CD4-positive, alpha-beta T cell (primary cell): ENCODE data around the gene CSTF1. TPM values are rescaled to one million over a fixed set of nuclear protein-coding genes. Genes with fewer than 3 reads are reported as not detected.

Experiments
- ATAC-seq: fragments of 200-7000 bp; cut with Tn5 transposase; one replicate; pipeline ENCODE4 v1.10.0; 2022; ENCODE audit warnings: mild to moderate bottlenecking; ENCODE audit not compliant: poor library complexity
- CTCF ChIA-PET: fragments of 350-600 bp; sonication (Branson Sonifier 250); formaldehyde crosslinking; loops from one replicate; lab custom pipeline; 2021; ENCODE audit warnings: antibody characterized with exemption, inconsistent platforms; lab: Charles Lee
- POLR2A ChIA-PET: fragments of 350-600 bp; sonication (Branson Sonifier 250); formaldehyde crosslinking; loops from one replicate; lab custom pipeline; 2021; ENCODE audit warnings: antibody characterized with exemption, inconsistent platforms; lab: Charles Lee
- DNase-seq, 14 experiments: peaks; one replicate each; pipeline ENCODE4 v3.0.0-alpha.2; 2013 to 2020; ENCODE audit warnings: mixed read lengths in 2 of 14
- H3K27ac ChIP-seq, 2 donors: one replicate each; pipeline versions ENCODE4 v1.5.1 to v1.7.0; 2013; ENCODE audit warnings: low read length in 2 of 2, low read depth in 1 of 2, mild to moderate bottlenecking in 1 of 2
- H3K27me3 ChIP-seq, 2 experiments: 1 replicate in 1 of 2; 2 replicates in 1 of 2; pipeline versions ENCODE4 v1.6.1 to v1.7.0; 2013; ENCODE audit warnings: low read length in 2 of 2, control low read depth in 1 of 2, mild to moderate bottlenecking in 1 of 2, moderate library complexity in 1 of 2; ENCODE audit not compliant: insufficient read depth in 2 of 2, control insufficient read depth in 1 of 2
- H3K36me3 ChIP-seq: one replicate; pipeline ENCODE4 v1.6.1; 2013; ENCODE audit warnings: low read length, control low read depth; ENCODE audit not compliant: insufficient read depth
- H3K4me1 ChIP-seq: one replicate; pipeline ENCODE4 v1.6.1; 2013; ENCODE audit warnings: low read length, control low read depth; ENCODE audit not compliant: insufficient read depth
- H3K4me3 ChIP-seq: one replicate; pipeline ENCODE4 v1.5.1; 2013; ENCODE audit warnings: mild to moderate bottlenecking, low read length, moderate library complexity
- H3K9me3 ChIP-seq, 2 experiments: 1 replicate in 1 of 2; 2 replicates in 1 of 2; pipeline versions ENCODE4 v1.6.1 to v1.7.0; 2013; ENCODE audit warnings: low read length in 2 of 2, mild to moderate bottlenecking in 2 of 2, control low read depth in 1 of 2, moderate library complexity in 1 of 2; ENCODE audit not compliant: control insufficient read depth in 1 of 2, insufficient read depth in 1 of 2
- H3K27ac Mint-ChIP-seq: one replicate; pipeline ENCODE4 v1.8.0; 2020; ENCODE audit warnings: mixed read lengths
- H3K27me3 Mint-ChIP-seq: one replicate; pipeline ENCODE4 v1.8.0; 2021; ENCODE audit warnings: mixed read lengths
- H3K36me3 Mint-ChIP-seq: one replicate; pipeline ENCODE4 v1.8.0; 2021; ENCODE audit warnings: low read depth, mixed read lengths
- H3K4me1 Mint-ChIP-seq: one replicate; pipeline ENCODE4 v1.8.0; 2021; ENCODE audit warnings: low read depth, mixed read lengths
- H3K4me3 Mint-ChIP-seq: one replicate; pipeline ENCODE4 v1.8.0; 2020; ENCODE audit warnings: mild to moderate bottlenecking, mixed read lengths
- H3K9me3 Mint-ChIP-seq: one replicate; pipeline ENCODE4 v1.8.0; 2020; ENCODE audit warnings: mixed read lengths
- intact Hi-C, 2 experiments: fragments of 100-400 bp; cut with DNase I in 1 of 2; cut with micrococcal nuclease in 1 of 2; formaldehyde crosslinking; loops; one replicate each; pipeline versions ENCODE4 v1.15.1 to v1.9.0; 2023 to 2025; cut with DNase I, micrococcal nuclease
- total RNA-seq, 174 experiments: library from RNA in 2 of 174; stranded (reverse) in 2 of 174; gene quantifications; one replicate each; pipeline ENCODE4 v1.2.3 and lab custom pipeline; 2021 to 2026
- TF ChIP-seq, protein P1 (sequence below): fragments of 200-600 bp; IDR thresholded peaks from one replicate; pipeline ENCODE4 v1.8.0; 2022; ENCODE audit warnings: antibody characterized with exemption, mild to moderate bottlenecking

Gene CSTF1
- total RNA-seq, 2 experiments from 2014 or later = 20.7 to 21.8 TPM

DNA sequence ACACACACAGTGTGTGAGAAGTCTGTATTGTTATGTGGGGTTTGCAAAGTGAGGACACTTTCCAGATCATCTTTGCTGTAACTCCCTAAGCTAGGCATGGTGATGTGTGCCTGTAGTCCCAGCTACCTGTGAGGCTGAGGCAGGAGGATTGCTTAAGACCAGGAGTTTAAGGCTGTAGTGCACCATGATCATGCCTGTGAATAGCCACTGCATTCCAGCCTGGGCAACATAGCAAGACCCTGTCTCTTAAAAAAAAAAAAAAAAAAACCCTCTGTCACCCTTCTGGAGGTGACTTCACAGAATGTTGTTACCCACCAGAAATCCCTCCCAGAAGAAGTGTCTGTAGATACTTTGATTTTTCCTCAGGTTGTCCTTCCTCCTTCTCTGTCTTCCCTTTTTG, 34.5 kb downstream of the CSTF1 start:
- TF ChIP-seq, protein P1, sequence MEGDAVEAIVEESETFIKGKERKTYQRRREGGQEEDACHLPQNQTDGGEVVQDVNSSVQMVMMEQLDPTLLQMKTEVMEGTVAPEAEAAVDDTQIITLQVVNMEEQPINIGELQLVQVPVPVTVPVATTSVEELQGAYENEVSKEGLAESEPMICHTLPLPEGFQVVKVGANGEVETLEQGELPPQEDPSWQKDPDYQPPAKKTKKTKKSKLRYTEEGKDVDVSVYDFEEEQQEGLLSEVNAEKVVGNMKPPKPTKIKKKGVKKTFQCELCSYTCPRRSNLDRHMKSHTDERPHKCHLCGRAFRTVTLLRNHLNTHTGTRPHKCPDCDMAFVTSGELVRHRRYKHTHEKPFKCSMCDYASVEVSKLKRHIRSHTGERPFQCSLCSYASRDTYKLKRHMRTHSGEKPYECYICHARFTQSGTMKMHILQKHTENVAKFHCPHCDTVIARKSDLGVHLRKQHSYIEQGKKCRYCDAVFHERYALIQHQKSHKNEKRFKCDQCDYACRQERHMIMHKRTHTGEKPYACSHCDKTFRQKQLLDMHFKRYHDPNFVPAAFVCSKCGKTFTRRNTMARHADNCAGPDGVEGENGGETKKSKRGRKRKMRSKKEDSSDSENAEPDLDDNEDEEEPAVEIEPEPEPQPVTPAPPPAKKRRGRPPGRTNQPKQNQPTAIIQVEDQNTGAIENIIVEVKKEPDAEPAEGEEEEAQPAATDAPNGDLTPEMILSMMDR = no peak
- Mint-ChIP-seq H3K9me3 (no peaks in the 10 kb centered on the region), H3K4me3 (no peak overlapping the region), H3K36me3 (peaks cover 17% of the 10 kb centered on the region), H3K27ac (peak overlapping the region; percentile 21), H3K4me1 (peaks cover 63% of the 10 kb centered on the region), H3K27me3 (no peaks in the 10 kb centered on the region)
- intact Hi-C loops = no loop called here
- Histone ChIP-seq H3K36me3 (no peaks in the 10 kb centered on the region), H3K27me3 (no peaks in the 10 kb centered on the region), H3K4me1 (peaks cover 44% of the 10 kb centered on the region), H3K4me3 (no peak overlapping the region), H3K9me3 (no peaks in the 10 kb centered on the region), H3K27ac (no peak overlapping the region)
- ChIA-PET POLR2A (interaction anchor here (2.8 kb wide), 1 partner anchor 14 kb away, joined by 11 read pairs; the partner anchor contains the start of gene CASS4), CTCF (no interaction called here)
- DNase-seq = no peak
- ATAC-seq = no peak

DNA sequence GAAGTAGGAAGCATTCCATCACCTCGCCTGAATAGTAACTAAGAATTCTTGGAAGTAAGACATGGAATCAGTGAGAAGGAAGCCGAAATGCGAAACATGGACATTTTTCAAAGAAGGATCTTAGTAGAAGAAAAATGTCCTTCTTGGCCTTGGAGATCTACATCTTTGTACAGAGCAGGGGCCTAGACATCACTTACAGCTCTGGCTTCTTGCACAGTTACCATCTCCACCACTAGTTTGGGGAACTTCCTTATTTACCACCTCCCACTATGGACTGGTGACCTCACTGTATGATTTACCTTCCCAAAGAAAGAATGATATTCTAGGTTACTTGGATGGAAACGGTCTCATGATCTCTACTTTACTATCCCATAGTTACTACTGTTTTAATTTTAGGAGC, 35.4 kb downstream of the CSTF1 start:
- peak overlapping the region; percentile 43 for H3K4me3 Mint-ChIP-seq
- H3K27me3 ChIP-seq = no peaks in the 10 kb centered on the region
- intact Hi-C loops = no loop called here

DNA sequence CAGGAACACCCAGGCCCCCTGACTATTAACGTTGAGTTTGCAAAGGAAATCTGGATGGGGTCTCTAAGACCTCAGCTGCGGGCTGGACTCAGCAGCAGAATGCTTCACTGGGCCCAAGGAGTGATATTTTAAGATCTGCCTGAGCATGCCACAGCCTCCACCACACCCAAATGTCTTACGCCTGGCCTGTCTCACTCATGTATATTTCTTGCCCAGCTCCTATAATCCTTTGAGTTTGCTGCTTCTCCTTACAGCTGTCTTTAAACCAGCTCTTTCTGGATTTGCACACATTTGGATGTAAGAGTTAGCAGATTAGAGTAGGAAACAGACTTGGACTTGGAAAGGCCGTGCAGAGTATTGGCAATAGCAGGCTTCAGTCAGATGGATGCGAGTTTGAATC, 36.0 kb downstream of the CSTF1 start:
- no peaks in the 10 kb centered on the region for H3K36me3 ChIP-seq
- Mint-ChIP-seq H3K4me1 (peaks cover 56% of the 10 kb centered on the region), H3K27ac (peak overlapping the region; percentile 78), H3K36me3 (peaks cover 14% of the 10 kb centered on the region), H3K9me3 (no peaks in the 10 kb centered on the region), H3K4me3 (peak overlapping the region; percentile 86), H3K27me3 (no peaks in the 10 kb centered on the region)
- H3K4me3 ChIP-seq = no peak overlapping the region
- DNase-seq = no peak
- H3K9me3 ChIP-seq = no peaks in the 10 kb centered on the region
- TF ChIP-seq, protein P1 = no peak
- ChIA-PET POLR2A (interaction anchor here (1.2 to 2.0 kb wide), 2 partner anchors 16 to 36 kb away, joined by 5 to 10 read pairs; partner anchors contain the start of genes AURKA, CASS4 and CSTF1), CTCF (no interaction called here)
- intact Hi-C loops = no loop called here
- no peak for ATAC-seq
- no peaks in the 10 kb centered on the region for H3K27me3 ChIP-seq
- H3K4me1 ChIP-seq = peaks cover 41% of the 10 kb centered on the region
- H3K27ac ChIP-seq = no peak overlapping the region

More for the DNA sequence above, 35.4 kb downstream of the CSTF1 start:
- Histone ChIP-seq H3K9me3 (no peaks in the 10 kb centered on the region), H3K36me3 (no peaks in the 10 kb centered on the region), H3K4me3 (no peak overlapping the region), H3K27ac (no peak overlapping the region), H3K4me1 (peaks cover 37% of the 10 kb centered on the region)
- H3K4me1 Mint-ChIP-seq = peaks cover 56% of the 10 kb centered on the region
- peaks cover 9% of the 10 kb centered on the region for H3K36me3 Mint-ChIP-seq
- ATAC-seq (no peak), DNase-seq (no peak)
- H3K27ac Mint-ChIP-seq = peak overlapping the region; percentile 21
- no peaks in the 10 kb centered on the region for H3K9me3 Mint-ChIP-seq
- ChIA-PET CTCF (no interaction called here), POLR2A (no interaction called here)
- no peaks in the 10 kb centered on the region for H3K27me3 Mint-ChIP-seq
- TF ChIP-seq, protein P1 = no peak
